ENCODE results near the gene OR2G2. TPM values are rescaled to one million over a fixed set of nuclear protein-coding genes. Genes with fewer than 3 reads are reported as not detected.

The OR2G2 gene
- total RNA-seq, 1 experiment from 2014 or later: not detected

DNA sequence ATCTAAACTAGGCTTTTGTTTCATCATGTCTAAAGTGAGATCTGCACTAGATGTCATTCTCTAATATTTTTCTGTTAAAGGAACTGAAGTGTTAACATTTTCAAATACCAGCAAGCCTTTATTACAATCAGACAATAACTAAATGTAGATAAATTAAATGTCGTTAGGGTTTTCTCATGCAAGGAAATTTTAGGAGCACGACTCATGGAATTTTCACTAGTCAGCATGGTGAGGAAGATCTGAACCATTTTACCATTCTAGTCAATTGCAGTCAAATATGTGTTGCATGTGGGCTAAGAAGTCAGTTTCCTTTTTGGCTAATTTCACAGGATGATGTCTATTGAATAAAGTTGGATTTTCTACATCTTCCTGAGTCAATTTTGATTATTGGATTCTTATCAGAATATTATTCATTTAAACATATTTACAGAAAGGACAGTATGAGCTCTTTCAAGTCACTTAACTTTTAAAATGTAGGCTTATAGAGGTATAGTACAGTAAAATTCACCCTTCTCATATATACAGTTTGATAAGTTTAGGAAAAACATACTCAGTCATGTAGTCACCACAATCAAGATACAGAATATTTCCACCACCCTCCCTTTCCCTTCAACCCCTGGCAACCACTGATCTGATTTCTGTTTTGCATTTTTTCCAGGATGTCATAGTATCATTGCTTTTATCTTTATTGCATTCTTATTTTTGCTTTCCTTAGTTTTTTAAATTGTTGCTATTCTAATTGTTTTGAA, 30.1 kb upstream of the OR2G2 start:
- Histone ChIP-seq H3K4me1 (ENCODE audit: insufficient read depth, low read length, poor library complexity, severe bottlenecking) (no peaks in the 10 kb centered on the region), H3K36me3 (ENCODE audit: insufficient read depth, low read length, poor library complexity, severe bottlenecking) (no peaks in the 10 kb centered on the region), H3K27me3 (replicated peaks; ENCODE audit: insufficient read depth, low read depth, low read length, poor library complexity) (peaks cover 44% of the 10 kb centered on the region), H3K9me3 (ENCODE audit: low read depth, low read length, poor library complexity, severe bottlenecking) (no peaks in the 10 kb centered on the region), H3K27ac (ENCODE audit: low read depth, low read length, poor library complexity, severe bottlenecking) (no peak overlapping the region), H3K4me3 (ENCODE audit: low read depth, low read length, poor library complexity, severe bottlenecking) (no peak overlapping the region)
- BruUV-seq (replicated peaks): no TSS peak
- ChIA-PET CTCF (no interaction called here), POLR2A (ENCODE audit: low non-redundant PET) (no interaction called here)
- TF ChIP-seq EZH2 (IDR thresholded peaks at IDR 0.05; ENCODE audit: borderline replicate concordance, low read depth, low read length, poor library complexity, severe bottlenecking) (no peak), CTCF (conservative IDR thresholded peaks at IDR 0.05; ENCODE audit: low read depth, low read length) (no peak)
- no peak for DNase-seq (ENCODE audit: low spot score)
- intact Hi-C loops (cut with micrococcal nuclease; ENCODE audit: unreplicated experiment): no loop called here

DNA sequence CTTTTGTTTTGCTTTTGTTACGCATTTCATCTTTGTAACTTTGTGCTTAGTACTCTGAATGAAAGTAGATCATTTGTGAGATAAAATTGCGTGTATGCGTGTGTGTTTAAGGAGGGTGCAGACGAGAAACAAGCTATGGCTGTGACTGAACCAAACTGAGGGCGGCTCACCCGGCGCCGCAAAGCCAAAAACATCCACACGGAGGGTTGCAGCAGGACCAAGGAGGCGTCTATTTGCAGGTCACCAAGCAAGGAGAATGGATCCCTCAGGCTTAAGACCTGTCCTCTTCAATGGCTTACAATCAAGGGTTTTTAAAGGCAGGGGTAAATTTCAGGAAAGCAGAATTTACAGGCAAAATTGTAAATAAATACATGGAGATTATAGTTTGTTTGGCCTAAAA, 26.4 kb upstream of the OR2G2 start:
- peaks cover 34% of the 10 kb centered on the region for H3K27me3 ChIP-seq (replicated peaks; ENCODE audit: insufficient read depth, low read depth, low read length, poor library complexity)
- no peak for DNase-seq (ENCODE audit: low spot score)
- H3K4me1 ChIP-seq (ENCODE audit: insufficient read depth, low read length, poor library complexity, severe bottlenecking): no peaks in the 10 kb centered on the region
- ChIA-PET CTCF (no interaction called here), POLR2A (ENCODE audit: low non-redundant PET) (no interaction called here)
- no peak overlapping the region for H3K4me3 ChIP-seq (ENCODE audit: low read depth, low read length, poor library complexity, severe bottlenecking)
- no peaks in the 10 kb centered on the region for H3K9me3 ChIP-seq (ENCODE audit: low read depth, low read length, poor library complexity, severe bottlenecking)
- no TSS peak for BruUV-seq (replicated peaks)
- H3K36me3 ChIP-seq (ENCODE audit: insufficient read depth, low read length, poor library complexity, severe bottlenecking): no peaks in the 10 kb centered on the region
- TF ChIP-seq EZH2 (IDR thresholded peaks at IDR 0.05; ENCODE audit: borderline replicate concordance, low read depth, low read length, poor library complexity, severe bottlenecking): no peak
- no peak for TF ChIP-seq CTCF (conservative IDR thresholded peaks at IDR 0.05; ENCODE audit: low read depth, low read length)
- intact Hi-C loops (cut with micrococcal nuclease; ENCODE audit: unreplicated experiment): no loop called here
- H3K27ac ChIP-seq (ENCODE audit: low read depth, low read length, poor library complexity, severe bottlenecking): no peak overlapping the region

GRCh38 chr1:247562198-247562597, 26.0 kb upstream of the OR2G2 start:
- no TSS peak for BruUV-seq (replicated peaks)
- Histone ChIP-seq H3K27ac (ENCODE audit: low read depth, low read length, poor library complexity, severe bottlenecking) (no peak overlapping the region), H3K27me3 (replicated peaks; ENCODE audit: insufficient read depth, low read depth, low read length, poor library complexity) (peaks cover 30% of the 10 kb centered on the region), H3K9me3 (ENCODE audit: low read depth, low read length, poor library complexity, severe bottlenecking) (no peaks in the 10 kb centered on the region), H3K4me1 (ENCODE audit: insufficient read depth, low read length, poor library complexity, severe bottlenecking) (no peaks in the 10 kb centered on the region), H3K4me3 (ENCODE audit: low read depth, low read length, poor library complexity, severe bottlenecking) (no peak overlapping the region), H3K36me3 (ENCODE audit: insufficient read depth, low read length, poor library complexity, severe bottlenecking) (no peaks in the 10 kb centered on the region)
- POLR2A ChIA-PET (ENCODE audit: low non-redundant PET): no interaction called here
- no peak for DNase-seq (ENCODE audit: low spot score)
- intact Hi-C loops (cut with micrococcal nuclease; ENCODE audit: unreplicated experiment): no loop called here
- TF ChIP-seq EZH2 (IDR thresholded peaks at IDR 0.05; ENCODE audit: borderline replicate concordance, low read depth, low read length, poor library complexity, severe bottlenecking) (no peak), CTCF (conservative IDR thresholded peaks at IDR 0.05; ENCODE audit: low read depth, low read length) (no peak)
- CTCF ChIA-PET: no interaction called here
